A549 (cell line): Measurements from ENCODE around the gene GGT7. TPM values are rescaled to one million over a fixed set of nuclear protein-coding genes. Genes with fewer than 3 reads are reported as not detected.
"Not testable (repeated sequence)": the region's sequence is repeated elsewhere in the genome, so short reads cannot be mapped to it uniquely, and the experiment has no call there.

Experiments used
- ATAC-seq, 2 experiments: fragments of 200-7000 bp in 1 of 2; fragments of >200 bp in 1 of 2; cut with Nextera tagmentation in 1 of 2; cut with Tn5 transposase in 1 of 2; 3 replicates each; pipeline versions ENCODE4 v1.8.0 to v1.9.1; 2018 to 2020; ENCODE audit warnings: mild to moderate bottlenecking in 1 of 2, moderate library complexity in 1 of 2
- CTCF ChIA-PET: fragments of 300-600 bp; sonication (Branson Sonifier 250); formaldehyde crosslinking; extraction: SDS; loops from one replicate; lab custom pipeline; 2021; ENCODE audit warnings: antibody characterized with exemption, inconsistent platforms; lab: Yijun Ruan, JAX
- POLR2A ChIA-PET: fragments of 350-600 bp; formaldehyde crosslinking; extraction: SDS; loops from one replicate; lab custom pipeline; 2021; ENCODE audit warnings: antibody characterized with exemption, inconsistent platforms; lab: Yijun Ruan, JAX
- DNase-seq, 2 experiments: peaks; one replicate each; pipeline versions ENCODE4 v3.0.0 to v3.0.0-alpha.2; 2011 to 2016; ENCODE audit warnings: low read depth in 1 of 2, low spot score in 1 of 2
- FAIRE-seq: peaks from 2 replicates; lab custom pipeline; 2011; peaks lifted over from hg19 to GRCh38; lab: Jason Lieb, UNC
- H3K27ac ChIP-seq, 2 experiments: fragments of >200 bp; sonication (Bioruptor Twin); formaldehyde crosslinking; 3 replicates each; pipeline ENCODE4 v1.5.1; 2016 to 2017
- H3K4me1 ChIP-seq: fragments of >200 bp; sonication (Bioruptor Twin); formaldehyde crosslinking; 3 replicates; pipeline ENCODE4 v1.6.1; 2016
- H3K4me2 ChIP-seq: fragments of >200 bp; sonication (Bioruptor Twin); formaldehyde crosslinking; 3 replicates; pipeline ENCODE4 v1.6.1; 2016
- H3K4me3 ChIP-seq: fragments of >200 bp; sonication (Bioruptor Twin); formaldehyde crosslinking; 3 replicates; pipeline ENCODE4 v1.5.1; 2016
- H3K9me3 ChIP-seq: fragments of >200 bp; sonication (Bioruptor Twin); formaldehyde crosslinking; 3 replicates; pipeline ENCODE4 v1.6.1; 2016
- ATOH8 ChIP-seq: fragments of 250-450 bp; sonication (Bioruptor Pico); IDR thresholded peaks from 2 replicates; pipeline ENCODE4 v1.5.0; 2020; ENCODE audit warnings: low read depth, mild to moderate bottlenecking, moderate library complexity
- CBX2 ChIP-seq: fragments of 200-600 bp; sonication (generic); IDR thresholded peaks from 2 replicates; pipeline ENCODE4 v1.6.1; 2016; ENCODE audit warnings: low read depth, mild to moderate bottlenecking, borderline replicate concordance
- EP300 ChIP-seq, 2 experiments: fragments of >200 bp; sonication (Bioruptor Twin); formaldehyde crosslinking; IDR thresholded peaks; 2 replicates in 1 of 2; 3 replicates in 1 of 2; pipeline ENCODE4 v1.6.1; 2016 to 2017
- FOSL2 ChIP-seq, 2 experiments: fragments of 450-650 bp in 1 of 2; fragments of >200 bp in 1 of 2; sonication (Bioruptor Twin) in 1 of 2; formaldehyde crosslinking; IDR thresholded peaks; 2 replicates each; pipeline versions ENCODE4 v1.5.0 to v1.6.1; 2016 to 2020; ENCODE audit warnings: mild to moderate bottlenecking in 1 of 2, moderate library complexity in 1 of 2
- JUN ChIP-seq, 2 experiments: fragments of >200 bp; sonication (Bioruptor Twin); formaldehyde crosslinking; IDR thresholded peaks; 2 replicates in 1 of 2; 3 replicates in 1 of 2; pipeline ENCODE4 v1.6.1; 2016 to 2017
- JUNB ChIP-seq: fragments of >200 bp; sonication (Bioruptor Twin); formaldehyde crosslinking; IDR thresholded peaks from 2 replicates; pipeline ENCODE4 v1.6.1; 2016
- NPAS2 ChIP-seq: fragments of 250-450 bp; sonication (Bioruptor Pico); IDR thresholded peaks from 2 replicates; pipeline ENCODE4 v1.8.0; 2022; ENCODE audit warnings: mild to moderate bottlenecking, moderate library complexity, borderline replicate concordance
- POLR2A ChIP-seq: IDR thresholded peaks from 2 replicates; pipeline ENCODE4 v1.6.1; 2012; ENCODE audit warnings: mild to moderate bottlenecking, low read length
- RAD21 ChIP-seq, 2 experiments: fragments of >200 bp in 1 of 2; sonication (Bioruptor Twin) in 1 of 2; formaldehyde crosslinking in 1 of 2; IDR thresholded peaks in 1 of 2; conservative IDR thresholded peaks in 1 of 2; 2 replicates in 1 of 2; 3 replicates in 1 of 2; pipeline ENCODE4 v1.6.1; 2012 to 2018; ENCODE audit warnings: inconsistent platforms in 1 of 2
- RFX5 ChIP-seq: fragments of 450-650 bp; IDR thresholded peaks from 2 replicates; pipeline ENCODE4 v1.7.1; 2014; ENCODE audit warnings: antibody characterized with exemption, mild to moderate bottlenecking, moderate library complexity
- ZC3H11A ChIP-seq: fragments of 450-650 bp; IDR thresholded peaks from 2 replicates; pipeline ENCODE4 v1.6.1; 2014; ENCODE audit warnings: antibody characterized with exemption, mild to moderate bottlenecking
- ZNF302 ChIP-seq: fragments of 250-450 bp; sonication (Bioruptor Pico); IDR thresholded peaks from 2 replicates; pipeline ENCODE4 v1.9.0; 2021; ENCODE audit warnings: inconsistent platforms, mild to moderate bottlenecking, moderate library complexity
- WGBS: methylation state at CpG from one replicate; pipeline ENCODE4 v1.1.6; 2017; ENCODE audit errors: missing lambda C conversion rate; 5-methylcytosine and 5-hydroxymethylcytosine counted together
- polyA plus RNA-seq, 4 experiments: library from polyadenylated mRNA; depleted of rRNA in 3 of 4; stranded (reverse); fragments of >200 nt; fragmentation: RNase III in 1 of 4; extraction: RNeasy Plus Mini Kit Qiagen cat#74134 plus additional on column Dnase treatment in 1 of 4; gene quantifications; 2 replicates in 3 of 4; 3 replicates in 1 of 4; pipeline ENCODE4 v1.2.3, GENCODE V29; 2011 to 2017
- TF ChIP-seq, protein P1 (sequence below): fragments of >200 bp; sonication (Bioruptor Twin); formaldehyde crosslinking; IDR thresholded peaks from 3 replicates; pipeline ENCODE4 v1.6.1; 2016
- TF ChIP-seq, protein P2 (sequence below): fragments of 250-450 bp; sonication (Bioruptor Pico); IDR thresholded peaks from 2 replicates; pipeline ENCODE4 v1.5.0; 2021; ENCODE audit warnings: mild to moderate bottlenecking, moderate library complexity, borderline replicate concordance

Gene GGT7
- polyA plus RNA-seq, 2 of the 4 experiments (the other 2 are of a cell fraction): 3.5 to 9.1 TPM

- POLR2A ChIA-PET: interaction anchor here (0.7 to 1.3 kb wide), 3 partner anchors 31 to 369 kb away, joined by 3 to 5 read pairs (median 5); no protein-coding TSS in a partner anchor
- ATAC-seq: peak; percentile 94 to 96
- Histone ChIP-seq H3K4me3 (no peak overlapping the region), H3K27ac (peak overlapping the region; percentile 67 to 83), H3K4me2 (peak overlapping the region; percentile 63), H3K9me3 (no peaks in the 10 kb centered on the region), H3K4me1 (peaks cover 20% of the 10 kb centered on the region)
- CTCF ChIA-PET: interaction anchor here (1.3 to 3.3 kb wide), 2 partner anchors 22 to 33 kb away, joined by 3 to 15 read pairs; no protein-coding TSS in a partner anchor
- WGBS: 29% methylated on average over 7 of the region's 7 CpGs
- peak; percentile 30; the same call in 1 of the 2 replicates for TF ChIP-seq JUNB
- peak in 1 of 2 experiments; percentile 21; a peak in 1 of 5 replicates for TF ChIP-seq JUN (IDR thresholded peaks at IDR 0.05)
- TF ChIP-seq RAD21 (conservative IDR thresholded peaks at IDR 0.05 in 1 of 2, IDR thresholded peaks at IDR 0.05 in 1 of 2): 0 out of 5 replicates have a peak, but pooled peaks of 1 of the 2 experiments have one; percentile 2
- TF ChIP-seq CBX2: no peak
- TF ChIP-seq POLR2A: no peak
- peak in 1 of 2 experiments; percentile 35; a peak in 1 of 5 replicates for TF ChIP-seq EP300 (IDR thresholded peaks at IDR 0.05)
- no peak for TF ChIP-seq FOSL2 (IDR thresholded peaks at IDR 0.05)
- TF ChIP-seq FOSL2 (CRISPR knock-in tag; IDR thresholded peaks at IDR 0.05): peak; percentile 23; the same call in 1 of the 2 replicates
- FAIRE-seq: no peak
- peak; percentile 63 to 74 for DNase-seq
Measured at GRCh38 chr20:34907616-34908469, 35.2 kb upstream of the GGT7 start.

- H3K27ac ChIP-seq: no peak overlapping the region
- H3K4me3 ChIP-seq: no peak overlapping the region
- TF ChIP-seq, protein P1, sequence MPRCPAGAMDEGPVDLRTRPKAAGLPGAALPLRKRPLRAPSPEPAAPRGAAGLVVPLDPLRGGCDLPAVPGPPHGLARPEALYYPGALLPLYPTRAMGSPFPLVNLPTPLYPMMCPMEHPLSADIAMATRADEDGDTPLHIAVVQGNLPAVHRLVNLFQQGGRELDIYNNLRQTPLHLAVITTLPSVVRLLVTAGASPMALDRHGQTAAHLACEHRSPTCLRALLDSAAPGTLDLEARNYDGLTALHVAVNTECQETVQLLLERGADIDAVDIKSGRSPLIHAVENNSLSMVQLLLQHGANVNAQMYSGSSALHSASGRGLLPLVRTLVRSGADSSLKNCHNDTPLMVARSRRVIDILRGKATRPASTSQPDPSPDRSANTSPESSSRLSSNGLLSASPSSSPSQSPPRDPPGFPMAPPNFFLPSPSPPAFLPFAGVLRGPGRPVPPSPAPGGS: no peak
- TF ChIP-seq, protein P2, sequence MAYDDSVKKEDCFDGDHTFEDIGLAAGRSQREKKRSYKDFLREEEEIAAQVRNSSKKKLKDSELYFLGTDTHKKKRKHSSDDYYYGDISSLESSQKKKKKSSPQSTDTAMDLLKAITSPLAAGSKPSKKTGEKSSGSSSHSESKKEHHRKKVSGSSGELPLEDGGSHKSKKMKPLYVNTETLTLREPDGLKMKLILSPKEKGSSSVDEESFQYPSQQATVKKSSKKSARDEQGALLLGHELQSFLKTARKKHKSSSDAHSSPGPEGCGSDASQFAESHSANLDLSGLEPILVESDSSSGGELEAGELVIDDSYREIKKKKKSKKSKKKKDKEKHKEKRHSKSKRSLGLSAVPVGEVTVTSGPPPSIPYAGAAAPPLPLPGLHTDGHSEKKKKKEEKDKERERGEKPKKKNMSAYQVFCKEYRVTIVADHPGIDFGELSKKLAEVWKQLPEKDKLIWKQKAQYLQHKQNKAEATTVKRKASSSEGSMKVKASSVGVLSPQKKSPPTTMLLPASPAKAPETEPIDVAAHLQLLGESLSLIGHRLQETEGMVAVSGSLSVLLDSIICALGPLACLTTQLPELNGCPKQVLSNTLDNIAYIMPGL: no peak
- TF ChIP-seq NPAS2 (no peak), RFX5 (no peak), ZC3H11A (no peak), ZNF302 (no peak), ATOH8 (CRISPR knock-in tag) (no peak)
- ChIA-PET CTCF (interaction anchor here (0.6 to 2.2 kb wide), 5 partner anchors 23 to 304 kb away, joined by 3 to 7 read pairs (median 4); partner anchors contain the start of genes GSS and MYH7B), POLR2A (no interaction called here)
- H3K4me2 ChIP-seq: no peak overlapping the region
- 60% methylated on average over 3 of the region's 3 CpGs for WGBS
- ATAC-seq: no peak
- DNase-seq: no peak
- no peak for FAIRE-seq
- H3K4me1 ChIP-seq: peaks cover 25% of the 10 kb centered on the region
- no peaks in the 10 kb centered on the region for H3K9me3 ChIP-seq
Measured at GRCh38 chr20:34904202-34904621, 31.6 kb upstream of the GGT7 start.

- ATAC-seq, POLR2A ChIA-PET, FAIRE-seq, H3K4me2 ChIP-seq, H3K4me3 ChIP-seq, H3K9me3 ChIP-seq, DNase-seq, H3K4me1 ChIP-seq, H3K27ac ChIP-seq: not testable (repeated sequence)
- CTCF ChIA-PET: interaction anchor here (1.0 to 1.6 kb wide), 3 partner anchors 25 to 129 kb away, joined by 3 read pairs; partner anchors contain the start of genes GSS and MYH7B
- WGBS: 93% methylated on average over 6 of the region's 26 CpGs
Measured at GRCh38 chr20:34898731-34899130, 26.1 kb upstream of the GGT7 start.

GRCh38 chr20:34898129-34898528 lies 25.5 kb upstream of the GGT7 start:
- CTCF ChIA-PET: interaction anchor here (1.1 to 1.6 kb wide), 2 partner anchors 24 to 129 kb away, joined by 3 read pairs; no protein-coding TSS in a partner anchor
- ATAC-seq, FAIRE-seq, H3K4me2 ChIP-seq, H3K4me3 ChIP-seq, DNase-seq, H3K4me1 ChIP-seq, H3K9me3 ChIP-seq, H3K27ac ChIP-seq, POLR2A ChIA-PET: not testable (repeated sequence)
- WGBS: 100% methylated on average over 3 of the region's 3 CpGs
